CD4-positive, alpha-beta T cell (primary cell): ENCODE data around the gene B3GNT2. TPM values are rescaled to one million over a fixed set of nuclear protein-coding genes. Genes with fewer than 3 reads are reported as not detected.

Experiments used
- ATAC-seq: fragments of 200-7000 bp; cut with Tn5 transposase; one replicate; pipeline ENCODE4 v1.10.0; 2022; ENCODE audit warnings: mild to moderate bottlenecking; ENCODE audit not compliant: poor library complexity
- CTCF ChIA-PET: fragments of 350-600 bp; sonication (Branson Sonifier 250); formaldehyde crosslinking; loops from one replicate; lab custom pipeline; 2021; ENCODE audit warnings: antibody characterized with exemption, inconsistent platforms; lab: Charles Lee
- POLR2A ChIA-PET: fragments of 350-600 bp; sonication (Branson Sonifier 250); formaldehyde crosslinking; loops from one replicate; lab custom pipeline; 2021; ENCODE audit warnings: antibody characterized with exemption, inconsistent platforms; lab: Charles Lee
- DNase-seq, 14 experiments: peaks; one replicate each; pipeline ENCODE4 v3.0.0-alpha.2; 2013 to 2020; ENCODE audit warnings: mixed read lengths in 2 of 14
- H3K27ac ChIP-seq, 2 donors: one replicate each; pipeline versions ENCODE4 v1.5.1 to v1.7.0; 2013; ENCODE audit warnings: low read length in 2 of 2, low read depth in 1 of 2, mild to moderate bottlenecking in 1 of 2
- H3K27me3 ChIP-seq, 2 experiments: 1 replicate in 1 of 2; 2 replicates in 1 of 2; pipeline versions ENCODE4 v1.6.1 to v1.7.0; 2013; ENCODE audit warnings: low read length in 2 of 2, control low read depth in 1 of 2, mild to moderate bottlenecking in 1 of 2, moderate library complexity in 1 of 2; ENCODE audit not compliant: insufficient read depth in 2 of 2, control insufficient read depth in 1 of 2
- H3K36me3 ChIP-seq: one replicate; pipeline ENCODE4 v1.6.1; 2013; ENCODE audit warnings: low read length, control low read depth; ENCODE audit not compliant: insufficient read depth
- H3K4me1 ChIP-seq: one replicate; pipeline ENCODE4 v1.6.1; 2013; ENCODE audit warnings: low read length, control low read depth; ENCODE audit not compliant: insufficient read depth
- H3K4me3 ChIP-seq: one replicate; pipeline ENCODE4 v1.5.1; 2013; ENCODE audit warnings: mild to moderate bottlenecking, low read length, moderate library complexity
- H3K9me3 ChIP-seq, 2 experiments: 1 replicate in 1 of 2; 2 replicates in 1 of 2; pipeline versions ENCODE4 v1.6.1 to v1.7.0; 2013; ENCODE audit warnings: low read length in 2 of 2, mild to moderate bottlenecking in 2 of 2, control low read depth in 1 of 2, moderate library complexity in 1 of 2; ENCODE audit not compliant: control insufficient read depth in 1 of 2, insufficient read depth in 1 of 2
- H3K27ac Mint-ChIP-seq: one replicate; pipeline ENCODE4 v1.8.0; 2020; ENCODE audit warnings: mixed read lengths
- H3K27me3 Mint-ChIP-seq: one replicate; pipeline ENCODE4 v1.8.0; 2021; ENCODE audit warnings: mixed read lengths
- H3K36me3 Mint-ChIP-seq: one replicate; pipeline ENCODE4 v1.8.0; 2021; ENCODE audit warnings: low read depth, mixed read lengths
- H3K4me1 Mint-ChIP-seq: one replicate; pipeline ENCODE4 v1.8.0; 2021; ENCODE audit warnings: low read depth, mixed read lengths
- H3K4me3 Mint-ChIP-seq: one replicate; pipeline ENCODE4 v1.8.0; 2020; ENCODE audit warnings: mild to moderate bottlenecking, mixed read lengths
- H3K9me3 Mint-ChIP-seq: one replicate; pipeline ENCODE4 v1.8.0; 2020; ENCODE audit warnings: mixed read lengths
- CTCF ChIP-seq: fragments of 200-600 bp; IDR thresholded peaks from one replicate; pipeline ENCODE4 v1.8.0; 2022; ENCODE audit warnings: antibody characterized with exemption, mild to moderate bottlenecking
- intact Hi-C, 2 experiments: fragments of 100-400 bp; cut with DNase I in 1 of 2; cut with micrococcal nuclease in 1 of 2; formaldehyde crosslinking; loops; one replicate each; pipeline versions ENCODE4 v1.15.1 to v1.9.0; 2023 to 2025; cut with DNase I, micrococcal nuclease
- total RNA-seq, 174 experiments: library from RNA in 2 of 174; stranded (reverse) in 2 of 174; gene quantifications; one replicate each; pipeline ENCODE4 v1.2.3 and lab custom pipeline; 2021 to 2026

Gene B3GNT2
- total RNA-seq, 2 experiments from 2014 or later = 47.7 TPM

GRCh38 chr2:62163106-62163831, 32.6 kb upstream of the B3GNT2 start:
- no peaks in the 10 kb centered on the region for H3K4me1 ChIP-seq
- ATAC-seq (no peak), DNase-seq (no peak)

GRCh38 chr2:62163834-62164233, 32.1 kb upstream of the B3GNT2 start:
- H3K27ac Mint-ChIP-seq = no peak overlapping the region
- H3K4me3 Mint-ChIP-seq = no peak overlapping the region
- no peak for TF ChIP-seq CTCF
- ChIA-PET CTCF (no interaction called here), POLR2A (no interaction called here)
- H3K4me1 ChIP-seq = no peaks in the 10 kb centered on the region
- intact Hi-C loops = no loop called here
- no peak overlapping the region for H3K27ac ChIP-seq
- no peaks in the 10 kb centered on the region for H3K4me1 Mint-ChIP-seq
- H3K36me3 Mint-ChIP-seq = no peaks in the 10 kb centered on the region
- no peaks in the 10 kb centered on the region for H3K27me3 Mint-ChIP-seq
- ATAC-seq (no peak), DNase-seq (no peak)
- H3K9me3 Mint-ChIP-seq = no peaks in the 10 kb centered on the region
- H3K36me3 ChIP-seq = no peaks in the 10 kb centered on the region
- no peaks in the 10 kb centered on the region for H3K27me3 ChIP-seq
- H3K4me3 ChIP-seq = no peak overlapping the region
- no peaks in the 10 kb centered on the region for H3K9me3 ChIP-seq

More at GRCh38 chr2:62163106-62163831, 32.6 kb upstream of the B3GNT2 start:
- intact Hi-C loops = no loop called here
- H3K4me1 Mint-ChIP-seq = no peaks in the 10 kb centered on the region
- no peak for TF ChIP-seq CTCF
- Histone ChIP-seq H3K27ac (no peak overlapping the region), H3K4me3 (no peak overlapping the region), H3K27me3 (no peaks in the 10 kb centered on the region), H3K36me3 (no peaks in the 10 kb centered on the region), H3K9me3 (no peaks in the 10 kb centered on the region)
- H3K27ac Mint-ChIP-seq = no peak overlapping the region
- no peak overlapping the region for H3K4me3 Mint-ChIP-seq
- ChIA-PET CTCF (no interaction called here), POLR2A (no interaction called here)
- no peaks in the 10 kb centered on the region for H3K9me3 Mint-ChIP-seq
- no peaks in the 10 kb centered on the region for H3K36me3 Mint-ChIP-seq
- H3K27me3 Mint-ChIP-seq = no peaks in the 10 kb centered on the region

GRCh38 chr2:62175728-62176127, 20.2 kb upstream of the B3GNT2 start:
- Mint-ChIP-seq H3K27ac (no peak overlapping the region), H3K36me3 (no peaks in the 10 kb centered on the region), H3K27me3 (no peaks in the 10 kb centered on the region), H3K4me1 (no peaks in the 10 kb centered on the region), H3K9me3 (no peaks in the 10 kb centered on the region), H3K4me3 (no peak overlapping the region)
- H3K9me3 ChIP-seq = no peaks in the 10 kb centered on the region
- no peak overlapping the region for H3K27ac ChIP-seq
- ATAC-seq (no peak), DNase-seq (no peak)
- H3K36me3 ChIP-seq = no peaks in the 10 kb centered on the region
- POLR2A ChIA-PET = no interaction called here
- no peak for TF ChIP-seq CTCF
- intact Hi-C loops = loop anchor here in 1 of 2 experiments (10.0 kb wide), 1 partner anchor 229 kb away; no protein-coding TSS in a partner anchor
- H3K27me3 ChIP-seq = no peaks in the 10 kb centered on the region
- H3K4me1 ChIP-seq = no peaks in the 10 kb centered on the region
- H3K4me3 ChIP-seq = no peak overlapping the region
- CTCF ChIA-PET = no interaction called here
